ENCODE results near the gene ANO6.
"Not testable (repeated sequence)": the region's sequence is repeated elsewhere in the genome, so short reads cannot be mapped to it uniquely, and the experiment has no call there.

ANO6 gene

GRCh38 chr12:45303945-45304344 lies 88.0 kb downstream of the ANO6 start:
- no peak overlapping the region for H3K4me3 ChIP-seq (ENCODE audit: low read length)
- no peak overlapping the region for H3K9ac ChIP-seq (ENCODE audit: low read depth, low read length)
- H3K4me1 ChIP-seq (ENCODE audit: control insufficient read depth, insufficient read depth, low read length) = peaks cover 16% of the 10 kb centered on the region
- H3K36me3 ChIP-seq (ENCODE audit: insufficient read depth, low read length) = no peaks in the 10 kb centered on the region
- H3K9me3 ChIP-seq (replicated peaks; ENCODE audit: low read length) = no peaks in the 10 kb centered on the region
- no peaks in the 10 kb centered on the region for H3K27me3 ChIP-seq (ENCODE audit: control insufficient read depth, insufficient read depth, low read length)
- no peak overlapping the region for H3K4me2 ChIP-seq (ENCODE audit: low read length)

GRCh38 chr12:45304514-45305178 lies 88.8 kb downstream of the ANO6 start:
- H3K4me3 ChIP-seq (ENCODE audit: low read length) = no peak overlapping the region
- H3K4me1 ChIP-seq (ENCODE audit: control insufficient read depth, insufficient read depth, low read length) = peaks cover 11% of the 10 kb centered on the region
- no peak overlapping the region for H3K4me2 ChIP-seq (ENCODE audit: low read length)
- H3K27me3 ChIP-seq (ENCODE audit: control insufficient read depth, insufficient read depth, low read length) = no peaks in the 10 kb centered on the region
- H3K36me3 ChIP-seq (ENCODE audit: insufficient read depth, low read length) = no peaks in the 10 kb centered on the region
- H3K9ac ChIP-seq (ENCODE audit: low read depth, low read length) = no peak overlapping the region
- no peaks in the 10 kb centered on the region for H3K9me3 ChIP-seq (replicated peaks; ENCODE audit: low read length)

GRCh38 chr12:45305907-45306306 lies 90.0 kb downstream of the ANO6 start:
- Histone ChIP-seq H3K4me3 (ENCODE audit: low read length) (no peak overlapping the region), H3K9me3 (replicated peaks; ENCODE audit: low read length) (no peaks in the 10 kb centered on the region), H3K27me3 (ENCODE audit: control insufficient read depth, insufficient read depth, low read length) (no peaks in the 10 kb centered on the region), H3K4me1 (ENCODE audit: control insufficient read depth, insufficient read depth, low read length) (peaks cover 9% of the 10 kb centered on the region), H3K9ac (ENCODE audit: low read depth, low read length) (no peak overlapping the region), H3K4me2 (ENCODE audit: low read length) (no peak overlapping the region), H3K36me3 (ENCODE audit: insufficient read depth, low read length) (no peaks in the 10 kb centered on the region)

- Histone ChIP-seq H3K36me3 (ENCODE audit: insufficient read depth, low read length) (no peaks in the 10 kb centered on the region), H3K27me3 (ENCODE audit: control insufficient read depth, insufficient read depth, low read length) (no peaks in the 10 kb centered on the region), H3K9me3 (replicated peaks; ENCODE audit: low read length) (no peaks in the 10 kb centered on the region), H3K4me2 (ENCODE audit: low read length) (no peak overlapping the region), H3K4me1 (ENCODE audit: control insufficient read depth, insufficient read depth, low read length) (no peaks in the 10 kb centered on the region), H3K9ac (ENCODE audit: low read depth, low read length) (no peak overlapping the region), H3K4me3 (ENCODE audit: low read length) (no peak overlapping the region)
These were observed 94.1 kb downstream of the ANO6 start for GRCh38 chr12:45309836-45310626.

GRCh38 chr12:45310627-45310968 lies 94.7 kb downstream of the ANO6 start:
- Histone ChIP-seq H3K4me1 (ENCODE audit: control insufficient read depth, insufficient read depth, low read length) (no peaks in the 10 kb centered on the region), H3K9me3 (replicated peaks; ENCODE audit: low read length) (no peaks in the 10 kb centered on the region), H3K4me3 (ENCODE audit: low read length) (no peak overlapping the region), H3K4me2 (ENCODE audit: low read length) (no peak overlapping the region), H3K9ac (ENCODE audit: low read depth, low read length) (no peak overlapping the region), H3K36me3 (ENCODE audit: insufficient read depth, low read length) (no peaks in the 10 kb centered on the region), H3K27me3 (ENCODE audit: control insufficient read depth, insufficient read depth, low read length) (no peaks in the 10 kb centered on the region)

GRCh38 chr12:45312012-45312411 lies 96.1 kb downstream of the ANO6 start:
- no peaks in the 10 kb centered on the region for H3K9me3 ChIP-seq (replicated peaks; ENCODE audit: low read length)
- H3K9ac ChIP-seq (ENCODE audit: low read depth, low read length) = no peak overlapping the region
- H3K36me3 ChIP-seq (ENCODE audit: insufficient read depth, low read length) = no peaks in the 10 kb centered on the region
- no peak overlapping the region for H3K4me2 ChIP-seq (ENCODE audit: low read length)
- no peaks in the 10 kb centered on the region for H3K27me3 ChIP-seq (ENCODE audit: control insufficient read depth, insufficient read depth, low read length)
- no peaks in the 10 kb centered on the region for H3K4me1 ChIP-seq (ENCODE audit: control insufficient read depth, insufficient read depth, low read length)
- H3K4me3 ChIP-seq (ENCODE audit: low read length) = no peak overlapping the region

- no peaks in the 10 kb centered on the region for H3K9me3 ChIP-seq (replicated peaks; ENCODE audit: low read length)
- H3K4me3 ChIP-seq (ENCODE audit: low read length) = no peak overlapping the region
- H3K27me3 ChIP-seq (ENCODE audit: control insufficient read depth, insufficient read depth, low read length) = no peaks in the 10 kb centered on the region
- no peaks in the 10 kb centered on the region for H3K36me3 ChIP-seq (ENCODE audit: insufficient read depth, low read length)
- H3K9ac ChIP-seq (ENCODE audit: low read depth, low read length) = no peak overlapping the region
- H3K4me2 ChIP-seq (ENCODE audit: low read length) = no peak overlapping the region
- H3K4me1 ChIP-seq (ENCODE audit: control insufficient read depth, insufficient read depth, low read length) = no peaks in the 10 kb centered on the region
These were observed 98.9 kb downstream of the ANO6 start for GRCh38 chr12:45314770-45315169.

- no peaks in the 10 kb centered on the region for H3K27me3 ChIP-seq (ENCODE audit: control insufficient read depth, insufficient read depth, low read length)
- no peak overlapping the region for H3K4me3 ChIP-seq (ENCODE audit: low read length)
- no peaks in the 10 kb centered on the region for H3K36me3 ChIP-seq (ENCODE audit: insufficient read depth, low read length)
- H3K9ac ChIP-seq (ENCODE audit: low read depth, low read length) = no peak overlapping the region
- H3K4me1 ChIP-seq (ENCODE audit: control insufficient read depth, insufficient read depth, low read length) = no peaks in the 10 kb centered on the region
- no peak overlapping the region for H3K4me2 ChIP-seq (ENCODE audit: low read length)
- H3K9me3 ChIP-seq (replicated peaks; ENCODE audit: low read length) = no peaks in the 10 kb centered on the region
These were observed 99.6 kb downstream of the ANO6 start for GRCh38 chr12:45315462-45315861.

- not testable (repeated sequence) for H3K27me3 ChIP-seq (ENCODE audit: control insufficient read depth, insufficient read depth, low read length); H3K9me3 ChIP-seq (replicated peaks; ENCODE audit: low read length); H3K9ac ChIP-seq (ENCODE audit: low read depth, low read length); H3K36me3 ChIP-seq (ENCODE audit: insufficient read depth, low read length); H3K4me3 ChIP-seq (ENCODE audit: low read length); H3K4me2 ChIP-seq (ENCODE audit: low read length); H3K4me1 ChIP-seq (ENCODE audit: control insufficient read depth, insufficient read depth, low read length)
These were observed 101.4 kb downstream of the ANO6 start for GRCh38 chr12:45317261-45317660.

GRCh38 chr12:45322810-45323209 lies 106.9 kb downstream of the ANO6 start:
- Histone ChIP-seq H3K4me2 (ENCODE audit: low read length) (no peak overlapping the region), H3K9ac (ENCODE audit: low read depth, low read length) (no peak overlapping the region), H3K27me3 (ENCODE audit: control insufficient read depth, insufficient read depth, low read length) (no peaks in the 10 kb centered on the region), H3K4me3 (ENCODE audit: low read length) (no peak overlapping the region), H3K9me3 (replicated peaks; ENCODE audit: low read length) (no peaks in the 10 kb centered on the region), H3K4me1 (ENCODE audit: control insufficient read depth, insufficient read depth, low read length) (peaks cover 1% of the 10 kb centered on the region), H3K36me3 (ENCODE audit: insufficient read depth, low read length) (no peaks in the 10 kb centered on the region)

GRCh38 chr12:45324391-45324790 lies 108.5 kb downstream of the ANO6 start:
- Histone ChIP-seq H3K36me3 (ENCODE audit: insufficient read depth, low read length) (no peaks in the 10 kb centered on the region), H3K4me1 (ENCODE audit: control insufficient read depth, insufficient read depth, low read length) (peaks cover 8% of the 10 kb centered on the region), H3K9me3 (replicated peaks; ENCODE audit: low read length) (no peaks in the 10 kb centered on the region), H3K9ac (ENCODE audit: low read depth, low read length) (no peak overlapping the region), H3K27me3 (ENCODE audit: control insufficient read depth, insufficient read depth, low read length) (no peaks in the 10 kb centered on the region), H3K4me2 (ENCODE audit: low read length) (no peak overlapping the region), H3K4me3 (ENCODE audit: low read length) (no peak overlapping the region)

Data from skeletal muscle satellite cell (primary cell).